ENCODE results near the gene PMM1. TPM values are rescaled to one million over a fixed set of nuclear protein-coding genes. Genes with fewer than 3 reads are reported as not detected.

The PMM1 gene
- total RNA-seq, 1 experiment from 2014 or later = 30.5 TPM

GRCh38 chr22:41563051-41563711, 26.5 kb downstream of the PMM1 start:
- in situ Hi-C loops (cut with HindIII; ENCODE audit: low pct_unique_long_range_greater_than_20kb, low sequenced_read_pairs) (no loop called here), intact Hi-C loops (cut with micrococcal nuclease; ENCODE audit: unreplicated experiment) (no loop called here)
- ChIA-PET CTCF (interaction anchor here (0.6 kb wide), 1 partner anchor 243 kb away, joined by 3 read pairs; no protein-coding TSS in a partner anchor), POLR2A (no interaction called here)
- no peaks in the 10 kb centered on the region for H3K9me3 ChIP-seq (ENCODE audit: control insufficient read depth, insufficient read depth, low read depth, low read length)
- no TSS peak for BruUV-seq (replicated peaks)
- ATAC-seq (peak; percentile 69), DNase-seq (ENCODE audit: low read depth, low spot score) (no peak)
- H3K4me3 ChIP-seq (ENCODE audit: low read depth in 2 of 2, low read length in 2 of 2) = no peak overlapping the region
- H3K27me3 ChIP-seq (ENCODE audit: control insufficient read depth, insufficient read depth, low read length) = no peaks in the 10 kb centered on the region
- no peaks in the 10 kb centered on the region for H3K36me3 ChIP-seq (ENCODE audit: control insufficient read depth, insufficient read depth, low read length)
- H3K4me1 ChIP-seq (ENCODE audit: control insufficient read depth, insufficient read depth, low read length) = peaks cover 58% of the 10 kb centered on the region
- no peak for TF ChIP-seq SIN3A (IDR thresholded peaks at IDR 0.05; ENCODE audit: borderline replicate concordance, insufficient read depth, low read depth, low read length)
- H3K27ac ChIP-seq (ENCODE audit: low read length) = peak overlapping the region; percentile 70

GRCh38 chr22:41562461-41562860, 27.2 kb downstream of the PMM1 start:
- no TSS peak for BruUV-seq (replicated peaks)
- H3K27ac ChIP-seq (ENCODE audit: low read length) = peak overlapping the region; percentile 70
- DNase-seq (ENCODE audit: low read depth, low spot score) = no peak
- TF ChIP-seq SIN3A (IDR thresholded peaks at IDR 0.05; ENCODE audit: borderline replicate concordance, insufficient read depth, low read depth, low read length) (no peak), REST (IDR thresholded peaks at IDR 0.05; ENCODE audit: insufficient read depth in 1 of 2, low read depth in 2 of 2, low read length in 1 of 2) (no peak), POLR2AphosphoS5 (IDR thresholded peaks at IDR 0.05; ENCODE audit: low read depth, low read length) (no peak), TCF7L2 (IDR thresholded peaks at IDR 0.05; ENCODE audit: low read depth, low read length) (no peak), CTCF (IDR thresholded peaks at IDR 0.05) (no peak)
- H3K9me3 ChIP-seq (ENCODE audit: control insufficient read depth, insufficient read depth, low read depth, low read length) = no peaks in the 10 kb centered on the region
- H3K36me3 ChIP-seq (ENCODE audit: control insufficient read depth, insufficient read depth, low read length) = no peaks in the 10 kb centered on the region
- no peak overlapping the region for H3K4me3 ChIP-seq (ENCODE audit: low read depth in 2 of 2, low read length in 2 of 2)
- H3K4me1 ChIP-seq (ENCODE audit: control insufficient read depth, insufficient read depth, low read length) = peaks cover 58% of the 10 kb centered on the region
- H3K27me3 ChIP-seq (ENCODE audit: control insufficient read depth, insufficient read depth, low read length) = no peaks in the 10 kb centered on the region
- POLR2A ChIA-PET = no interaction called here
- in situ Hi-C loops (cut with HindIII; ENCODE audit: low pct_unique_long_range_greater_than_20kb, low sequenced_read_pairs) (no loop called here), intact Hi-C loops (cut with micrococcal nuclease; ENCODE audit: unreplicated experiment) (no loop called here)
- CTCF ChIA-PET = interaction anchor here (0.6 kb wide), 1 partner anchor 242 kb away, joined by 3 read pairs; no protein-coding TSS in a partner anchor
- ATAC-seq = no peak

GRCh38 chr22:41561788-41562187, 27.9 kb downstream of the PMM1 start:
- ChIA-PET POLR2A (no interaction called here), CTCF (no interaction called here)
- H3K4me1 ChIP-seq (ENCODE audit: control insufficient read depth, insufficient read depth, low read length) = peaks cover 51% of the 10 kb centered on the region
- no peaks in the 10 kb centered on the region for H3K27me3 ChIP-seq (ENCODE audit: control insufficient read depth, insufficient read depth, low read length)
- in situ Hi-C loops (cut with HindIII; ENCODE audit: low pct_unique_long_range_greater_than_20kb, low sequenced_read_pairs) (no loop called here), intact Hi-C loops (cut with micrococcal nuclease; ENCODE audit: unreplicated experiment) (no loop called here)
- BruUV-seq (replicated peaks) = no TSS peak
- no peaks in the 10 kb centered on the region for H3K36me3 ChIP-seq (ENCODE audit: control insufficient read depth, insufficient read depth, low read length)
- ATAC-seq (0 out of 2 replicates have a peak, but pooled peaks have one; percentile 3), DNase-seq (ENCODE audit: low read depth, low spot score) (no peak)
- H3K9me3 ChIP-seq (ENCODE audit: control insufficient read depth, insufficient read depth, low read depth, low read length) = no peaks in the 10 kb centered on the region
- H3K27ac ChIP-seq (ENCODE audit: low read length) = peak overlapping the region; percentile 70; the same call in 1 of the 2 replicates
- H3K4me3 ChIP-seq (ENCODE audit: low read depth in 2 of 2, low read length in 2 of 2) = no peak overlapping the region
- TF ChIP-seq CTCF (IDR thresholded peaks at IDR 0.05) = no peak
- no peak for TF ChIP-seq TCF7L2 (IDR thresholded peaks at IDR 0.05; ENCODE audit: low read depth, low read length)
- no peak for TF ChIP-seq REST (IDR thresholded peaks at IDR 0.05; ENCODE audit: insufficient read depth in 1 of 2, low read depth in 2 of 2, low read length in 1 of 2)
- no peak for TF ChIP-seq SIN3A (IDR thresholded peaks at IDR 0.05; ENCODE audit: borderline replicate concordance, insufficient read depth, low read depth, low read length)
- TF ChIP-seq POLR2AphosphoS5 (IDR thresholded peaks at IDR 0.05; ENCODE audit: low read depth, low read length) = no peak
